Endothelial cell (in vitro differentiated cells): Measurements from ENCODE around the gene CLDN5. TPM values are rescaled to one million over a fixed set of nuclear protein-coding genes. Genes with fewer than 3 reads are reported as not detected.

ENCODE experiments used
- DNase-seq: peaks from one replicate; pipeline ENCODE4 v3.0.0; 2021; ENCODE audit warnings: low spot score
- H3K27ac Mint-ChIP-seq: one replicate; pipeline ENCODE4 v1.8.0; 2021; ENCODE audit warnings: mixed read lengths, inconsistent platforms; ENCODE audit not compliant: unreplicated experiment
- H3K27me3 Mint-ChIP-seq: one replicate; pipeline ENCODE4 v1.8.0; 2021; ENCODE audit warnings: mild to moderate bottlenecking, moderate library complexity, mixed read lengths, inconsistent platforms; ENCODE audit not compliant: unreplicated experiment
- H3K36me3 Mint-ChIP-seq: one replicate; pipeline ENCODE4 v1.8.0; 2021; ENCODE audit warnings: mild to moderate bottlenecking, low read depth, mixed read lengths, inconsistent platforms; ENCODE audit not compliant: unreplicated experiment
- H3K4me1 Mint-ChIP-seq: one replicate; pipeline ENCODE4 v1.8.0; 2021; ENCODE audit warnings: mild to moderate bottlenecking, mixed read lengths, inconsistent platforms; ENCODE audit not compliant: unreplicated experiment
- H3K4me3 Mint-ChIP-seq: one replicate; pipeline ENCODE4 v1.8.0; 2021; ENCODE audit warnings: mild to moderate bottlenecking, mixed read lengths, inconsistent platforms; ENCODE audit not compliant: unreplicated experiment
- H3K9me3 Mint-ChIP-seq: one replicate; pipeline ENCODE4 v1.8.0; 2021; ENCODE audit warnings: mixed read lengths, inconsistent platforms; ENCODE audit not compliant: unreplicated experiment
- CTCF ChIP-seq: fragments of 200-600 bp; sonication (generic); IDR thresholded peaks from one replicate; pipeline ENCODE4 v1.5.0; 2021; ENCODE audit warnings: antibody characterized with exemption; ENCODE audit not compliant: unreplicated experiment
- total RNA-seq: library from RNA; stranded (reverse); fragmentation: NEBNext Ultra II Directional; extraction: Animal tissue kit (Norgen Biotek cat#: 25700); gene quantifications from one replicate; pipeline ENCODE4 v1.2.1, GENCODE V29; 2021; ENCODE audit not compliant: unreplicated experiment

Gene CLDN5
- total RNA-seq, 1 donor from 2014 or later, result 108 TPM

DNA sequence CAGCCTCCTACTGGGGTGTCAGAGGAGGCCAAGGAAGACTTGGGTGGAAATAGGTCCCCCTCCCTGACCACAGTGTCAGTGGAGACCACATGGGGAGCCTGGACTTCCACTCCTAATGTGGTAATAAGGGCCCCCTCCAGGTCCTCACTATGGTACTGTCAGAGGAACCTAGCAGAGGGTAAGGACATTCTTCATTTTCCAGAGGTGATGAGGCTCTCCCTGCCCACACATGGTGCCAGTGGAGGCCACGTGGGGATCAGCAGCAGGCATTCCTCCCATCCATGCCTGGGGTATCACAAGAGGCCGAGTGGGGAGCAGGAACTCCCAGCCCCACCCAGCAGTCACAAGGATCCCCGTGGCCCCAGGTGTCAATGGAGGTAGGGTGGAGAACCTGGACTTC is 6.5 kb upstream of the CLDN5 start:
- Mint-ChIP-seq H3K4me1 (peaks cover 33% of the 10 kb centered on the region), H3K36me3 (no peaks in the 10 kb centered on the region), H3K9me3 (no peaks in the 10 kb centered on the region), H3K27me3 (peaks cover 10% of the 10 kb centered on the region), H3K4me3 (no peak overlapping the region), H3K27ac (no peak overlapping the region)
- TF ChIP-seq CTCF, result no peak
- no peak for DNase-seq

GRCh38 chr22:19529811-19530210 is 5.6 kb upstream of the CLDN5 start:
- no peak overlapping the region for H3K27ac Mint-ChIP-seq
- peaks cover 36% of the 10 kb centered on the region for H3K4me1 Mint-ChIP-seq
- no peak for DNase-seq
- H3K36me3 Mint-ChIP-seq, result no peaks in the 10 kb centered on the region
- no peak overlapping the region for H3K4me3 Mint-ChIP-seq
- no peaks in the 10 kb centered on the region for H3K9me3 Mint-ChIP-seq
- peaks cover 12% of the 10 kb centered on the region for H3K27me3 Mint-ChIP-seq
- TF ChIP-seq CTCF, result no peak

- H3K27me3 Mint-ChIP-seq, result peaks cover 15% of the 10 kb centered on the region
- H3K27ac Mint-ChIP-seq, result no peak overlapping the region
- DNase-seq, result no peak
- H3K4me3 Mint-ChIP-seq, result no peak overlapping the region
- no peak for TF ChIP-seq CTCF
- H3K36me3 Mint-ChIP-seq, result no peaks in the 10 kb centered on the region
- H3K4me1 Mint-ChIP-seq, result peaks cover 33% of the 10 kb centered on the region
- no peaks in the 10 kb centered on the region for H3K9me3 Mint-ChIP-seq
These were observed 3.7 kb upstream of the CLDN5 start for GRCh38 chr22:19527861-19528417.

DNA sequence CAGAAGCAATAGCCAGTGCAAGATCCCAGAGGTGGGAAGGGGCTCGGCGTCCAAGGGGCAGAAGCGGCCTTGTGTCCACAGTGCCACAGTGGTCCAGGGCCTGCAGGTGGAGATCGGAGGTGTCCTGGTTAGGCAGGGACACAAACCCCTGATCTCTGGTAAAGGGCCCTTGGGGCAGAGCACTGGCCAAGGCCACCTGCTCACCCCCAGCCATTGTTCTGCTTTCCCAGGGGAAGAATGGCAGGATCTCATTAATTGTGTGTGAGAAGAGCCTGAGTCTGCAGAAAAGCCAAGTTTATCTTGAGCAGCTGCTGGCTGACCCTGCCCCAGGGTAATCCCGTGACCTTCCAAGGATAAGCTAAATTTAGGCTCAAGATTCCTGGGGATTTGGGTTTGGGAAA is 3.1 kb upstream of the CLDN5 start:
- no peak for DNase-seq
- H3K36me3 Mint-ChIP-seq, result no peaks in the 10 kb centered on the region
- H3K4me1 Mint-ChIP-seq, result peaks cover 32% of the 10 kb centered on the region
- no peak overlapping the region for H3K4me3 Mint-ChIP-seq
- no peak overlapping the region for H3K27ac Mint-ChIP-seq
- TF ChIP-seq CTCF, result no peak
- H3K9me3 Mint-ChIP-seq, result no peaks in the 10 kb centered on the region
- peaks cover 16% of the 10 kb centered on the region for H3K27me3 Mint-ChIP-seq

GRCh38 chr22:19526702-19527111 is 2.5 kb upstream of the CLDN5 start:
- Mint-ChIP-seq H3K9me3 (no peaks in the 10 kb centered on the region), H3K27me3 (peaks cover 16% of the 10 kb centered on the region), H3K36me3 (peaks cover 4% of the 10 kb centered on the region), H3K4me1 (peaks cover 35% of the 10 kb centered on the region), H3K27ac (no peak overlapping the region), H3K4me3 (no peak overlapping the region)
- no peak for TF ChIP-seq CTCF
- DNase-seq, result no peak
